Measurements from ENCODE around the gene UBE2J2. TPM values are rescaled to one million over a fixed set of nuclear protein-coding genes. Genes with fewer than 3 reads are reported as not detected.

The UBE2J2 gene
- total and polyA plus RNA-seq, 2 of the 13 experiments (the other 11 are each of a cell fraction or from before 2014, with no cell fraction given): 25.4 to 29.4 TPM

GRCh38 chr1:1306661-1307260 lies 33.1 kb upstream of the UBE2J2 start (continued):
- no peak for TF ChIP-seq HMGXB3 (CRISPR knock-in tag; IDR thresholded peaks at IDR 0.05; ENCODE audit: borderline replicate concordance)
- TF ChIP-seq ZNF280D (CRISPR knock-in tag; IDR thresholded peaks at IDR 0.05): no peak
- TF ChIP-seq THAP7 (CRISPR knock-in tag; IDR thresholded peaks at IDR 0.05): peak; percentile 53; the same call in 1 of the 2 replicates
- TF ChIP-seq HMGXB4 (CRISPR knock-in tag; IDR thresholded peaks at IDR 0.05; ENCODE audit: borderline replicate concordance in 1 of 2, low read depth in 1 of 2): peak in 1 of 2 experiments; percentile 41; a peak in 3 of 4 replicates
- TF ChIP-seq PHB2 (IDR thresholded peaks at IDR 0.05; ENCODE audit: partially characterized antibody): no peak
- no peak for TF ChIP-seq ARHGAP35 (CRISPR knock-in tag; IDR thresholded peaks at IDR 0.05; ENCODE audit: borderline replicate concordance)
- TF ChIP-seq JDP2 (CRISPR knock-in tag; IDR thresholded peaks at IDR 0.05; ENCODE audit: borderline replicate concordance): no peak
- peak; percentile 92 for TF ChIP-seq HDAC1 (CRISPR knock-in tag; IDR thresholded peaks at IDR 0.05)
- TF ChIP-seq RAD21 (CRISPR knock-in tag; IDR thresholded peaks at IDR 0.05): no peak
- TF ChIP-seq ZSCAN31 (CRISPR knock-in tag; IDR thresholded peaks at IDR 0.05; ENCODE audit: low read depth): no peak
- no peak for TF ChIP-seq SYNCRIP (IDR thresholded peaks at IDR 0.05; ENCODE audit: insufficient read depth, low read depth, low read length)
- TF ChIP-seq MXD3 (CRISPR knock-in tag; IDR thresholded peaks at IDR 0.05): peak; percentile 44; the same call in 1 of the 2 replicates
- TF ChIP-seq EZH2 (conservative IDR thresholded peaks at IDR 0.05; ENCODE audit: low read depth, low read length): no peak
- no peak for TF ChIP-seq NFYB (CRISPR knock-in tag; IDR thresholded peaks at IDR 0.05)
- no peak for TF ChIP-seq ZNF781 (CRISPR knock-in tag; IDR thresholded peaks at IDR 0.05; ENCODE audit: borderline replicate concordance, not compliant biosample characterization)
- TF ChIP-seq TCF7 (IDR thresholded peaks at IDR 0.05; ENCODE audit: low read depth): no peak
- TF ChIP-seq SP140L (CRISPR knock-in tag; IDR thresholded peaks at IDR 0.05; ENCODE audit: borderline replicate concordance): no peak
- TF ChIP-seq ZSCAN12 (CRISPR knock-in tag; IDR thresholded peaks at IDR 0.05): no peak
- TF ChIP-seq ZBTB3 (CRISPR knock-in tag; IDR thresholded peaks at IDR 0.05; ENCODE audit: borderline replicate concordance, low read depth): no peak

Data from HepG2 (cell line).